Measurements from ENCODE around the gene OR2T34.

OR2T34 gene

GRCh38 chr1:248611883-248612414 lies 37.4 kb upstream of the OR2T34 start:
- no peaks in the 10 kb centered on the region for H3K4me1 Mint-ChIP-seq
- H3K36me3 Mint-ChIP-seq (ENCODE audit: low read depth) = no peaks in the 10 kb centered on the region
- no peak for TF ChIP-seq CTCF (IDR thresholded peaks at IDR 0.05)
- DNase-seq = no peak
- H3K27ac Mint-ChIP-seq = no peak overlapping the region
- H3K27me3 Mint-ChIP-seq (ENCODE audit: low read depth, poor library complexity) = no peaks in the 10 kb centered on the region
- peaks cover 80% of the 10 kb centered on the region for H3K9me3 Mint-ChIP-seq
- no peak overlapping the region for H3K4me3 Mint-ChIP-seq

DNA sequence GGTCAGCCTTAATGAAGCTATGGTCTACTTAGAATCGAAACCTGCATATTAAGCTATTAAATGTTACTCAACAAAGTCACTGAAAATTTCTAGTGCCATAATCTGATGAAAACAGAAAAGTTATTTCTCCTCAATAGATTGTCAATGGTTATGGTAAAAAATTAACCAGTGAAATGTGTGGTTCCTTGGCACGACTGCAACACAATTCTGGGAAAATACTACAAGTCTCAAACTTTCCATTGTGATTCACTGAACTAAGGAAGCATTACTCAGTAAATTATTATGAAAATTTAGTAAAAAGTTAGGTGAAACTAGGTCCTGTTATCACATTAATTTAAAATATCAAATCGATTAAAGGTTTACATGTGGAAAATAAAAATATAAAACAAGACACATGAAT lies 35.7 kb upstream of the OR2T34 start:
- no peaks in the 10 kb centered on the region for H3K4me1 Mint-ChIP-seq
- H3K36me3 Mint-ChIP-seq (ENCODE audit: low read depth) = no peaks in the 10 kb centered on the region
- DNase-seq = no peak
- H3K27me3 Mint-ChIP-seq (ENCODE audit: low read depth, poor library complexity) = no peaks in the 10 kb centered on the region
- no peak overlapping the region for H3K27ac Mint-ChIP-seq
- peaks cover 81% of the 10 kb centered on the region for H3K9me3 Mint-ChIP-seq
- no peak overlapping the region for H3K4me3 Mint-ChIP-seq
- no peak for TF ChIP-seq CTCF (IDR thresholded peaks at IDR 0.05)

DNA sequence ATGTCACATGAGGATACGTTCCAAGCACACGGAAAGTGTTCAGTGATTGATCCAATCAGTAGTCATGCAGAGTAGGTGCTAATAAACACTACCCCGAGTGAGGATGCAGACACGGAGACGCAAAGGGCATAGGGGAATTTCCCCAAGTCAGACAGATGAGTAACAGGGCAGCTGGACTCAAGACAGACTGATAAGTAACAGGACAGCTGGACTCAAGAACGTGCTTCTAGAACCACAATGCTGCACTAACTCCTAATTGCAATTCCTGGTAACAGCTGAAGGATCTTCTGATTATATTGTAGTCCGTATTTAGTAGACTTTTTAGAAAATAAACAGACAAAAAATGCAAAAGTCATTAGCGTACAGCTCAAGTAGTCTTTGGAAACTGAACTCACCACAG lies 24.8 kb upstream of the OR2T34 start:
- Mint-ChIP-seq H3K36me3 (ENCODE audit: low read depth) (no peaks in the 10 kb centered on the region), H3K4me3 (no peak overlapping the region), H3K9me3 (peaks cover 63% of the 10 kb centered on the region), H3K27me3 (ENCODE audit: low read depth, poor library complexity) (no peaks in the 10 kb centered on the region), H3K4me1 (no peaks in the 10 kb centered on the region), H3K27ac (no peak overlapping the region)
- TF ChIP-seq CTCF (IDR thresholded peaks at IDR 0.05) = no peak
- DNase-seq = no peak

GRCh38 chr1:248597589-248597988 lies 23.0 kb upstream of the OR2T34 start, which contains the start of gene OR2T10:
Gene OR2T10 (minus strand): TSS chr1:248597700. CDS start chr1:248593768, 3,932 bp downstream.
- Mint-ChIP-seq H3K36me3 (ENCODE audit: low read depth) (no peaks in the 10 kb centered on the region), H3K4me1 (no peaks in the 10 kb centered on the region), H3K27ac (no peak within 1 kb of the TSS), H3K9me3 (peaks cover 59% of the 10 kb centered on the region), H3K4me3 (no peak within 1 kb of the TSS), H3K27me3 (ENCODE audit: low read depth, poor library complexity) (no peaks in the 10 kb centered on the region)
- DNase-seq = no peak
- no peak for TF ChIP-seq CTCF (IDR thresholded peaks at IDR 0.05)

GRCh38 chr1:248596615-248597014 lies 22.1 kb upstream of the OR2T34 start:
- Mint-ChIP-seq H3K27me3 (ENCODE audit: low read depth, poor library complexity) (no peaks in the 10 kb centered on the region), H3K27ac (no peak overlapping the region)

More at GRCh38 chr1:248596615-248597014, 22.1 kb upstream of the OR2T34 start:
- Mint-ChIP-seq H3K4me3 (no peak overlapping the region), H3K36me3 (ENCODE audit: low read depth) (no peaks in the 10 kb centered on the region), H3K4me1 (no peaks in the 10 kb centered on the region), H3K9me3 (peaks cover 57% of the 10 kb centered on the region)
- no peak for DNase-seq
- no peak for TF ChIP-seq CTCF (IDR thresholded peaks at IDR 0.05)

Data from nephron progenitor cell (in vitro differentiated cells).